Mesothelial cell of epicardium (in vitro differentiated cells): ENCODE data around the gene CDH4. TPM values are rescaled to one million over a fixed set of nuclear protein-coding genes. Genes with fewer than 3 reads are reported as not detected.

ENCODE experiments used
- DNase-seq, 2 experiments: peaks; one replicate each; pipeline ENCODE4 v3.0.0; 2021; ENCODE audit warnings: low spot score in 2 of 2; ENCODE audit not compliant: unreplicated experiment in 2 of 2
- H3K27ac Mint-ChIP-seq: 2 replicates; pipeline ENCODE4 v1.8.0; 2021; ENCODE audit warnings: mixed read lengths
- H3K27me3 Mint-ChIP-seq: 2 replicates; pipeline ENCODE4 v1.8.0; 2021; ENCODE audit warnings: low read depth, mixed read lengths
- H3K36me3 Mint-ChIP-seq: 2 replicates; pipeline ENCODE4 v1.8.0; 2021; ENCODE audit warnings: mixed read lengths
- H3K4me1 Mint-ChIP-seq: 2 replicates; pipeline ENCODE4 v1.8.0; 2021; ENCODE audit warnings: mixed read lengths
- H3K4me3 Mint-ChIP-seq: 2 replicates; pipeline ENCODE4 v1.8.0; 2021; ENCODE audit warnings: mild to moderate bottlenecking, moderate library complexity, mixed read lengths
- H3K9me3 Mint-ChIP-seq: 2 replicates; pipeline ENCODE4 v1.8.0; 2021; ENCODE audit warnings: mixed read lengths
- CTCF ChIP-seq: fragments of 200-600 bp; sonication (generic); IDR thresholded peaks from one replicate; pipeline ENCODE4 v1.5.0; 2021; ENCODE audit warnings: antibody characterized with exemption; ENCODE audit not compliant: unreplicated experiment
- total RNA-seq: library from RNA; stranded (reverse); gene quantifications from 3 replicates; pipeline ENCODE4 v1.2.1, GENCODE V29; 2021

CDH4 gene
- total RNA-seq, 1 donor from 2014 or later: 1.1 TPM

- Mint-ChIP-seq H3K36me3 (no peaks in the 10 kb centered on the region), H3K27ac (no peak overlapping the region), H3K4me1 (peaks cover 8% of the 10 kb centered on the region), H3K4me3 (no peak overlapping the region), H3K9me3 (no peaks in the 10 kb centered on the region), H3K27me3 (peaks cover 7% of the 10 kb centered on the region)
- TF ChIP-seq CTCF: no peak
- no peak for DNase-seq
Observed at GRCh38 chr20:61518424-61518951, 266.4 kb downstream of the CDH4 start.

GRCh38 chr20:61519488-61519887, 267.4 kb downstream of the CDH4 start:
- peaks cover 10% of the 10 kb centered on the region for H3K27me3 Mint-ChIP-seq
- H3K4me1 Mint-ChIP-seq: peaks cover under 1% of the 10 kb centered on the region
- H3K9me3 Mint-ChIP-seq: no peaks in the 10 kb centered on the region
- no peak overlapping the region for H3K27ac Mint-ChIP-seq
- H3K4me3 Mint-ChIP-seq: no peak overlapping the region
- H3K36me3 Mint-ChIP-seq: no peaks in the 10 kb centered on the region
- no peak for DNase-seq
- TF ChIP-seq CTCF: no peak

GRCh38 chr20:61520076-61520892, 268.2 kb downstream of the CDH4 start:
- H3K4me1 Mint-ChIP-seq: no peaks in the 10 kb centered on the region
- no peaks in the 10 kb centered on the region for H3K9me3 Mint-ChIP-seq
- no peak for TF ChIP-seq CTCF
- H3K27me3 Mint-ChIP-seq: peaks cover 15% of the 10 kb centered on the region
- no peak for DNase-seq
- no peak overlapping the region for H3K27ac Mint-ChIP-seq
- no peak overlapping the region for H3K4me3 Mint-ChIP-seq
- no peaks in the 10 kb centered on the region for H3K36me3 Mint-ChIP-seq

- DNase-seq: no peak
Observed at GRCh38 chr20:61520893-61521460, 268.9 kb downstream of the CDH4 start.

More at GRCh38 chr20:61520893-61521460, 268.9 kb downstream of the CDH4 start:
- Mint-ChIP-seq H3K4me3 (no peak overlapping the region), H3K27me3 (peaks cover 22% of the 10 kb centered on the region), H3K36me3 (no peaks in the 10 kb centered on the region), H3K9me3 (no peaks in the 10 kb centered on the region), H3K4me1 (no peaks in the 10 kb centered on the region), H3K27ac (no peak overlapping the region)
- TF ChIP-seq CTCF: no peak
